ENCODE measurements around the gene CALHM2.

The CALHM2 gene

DNA sequence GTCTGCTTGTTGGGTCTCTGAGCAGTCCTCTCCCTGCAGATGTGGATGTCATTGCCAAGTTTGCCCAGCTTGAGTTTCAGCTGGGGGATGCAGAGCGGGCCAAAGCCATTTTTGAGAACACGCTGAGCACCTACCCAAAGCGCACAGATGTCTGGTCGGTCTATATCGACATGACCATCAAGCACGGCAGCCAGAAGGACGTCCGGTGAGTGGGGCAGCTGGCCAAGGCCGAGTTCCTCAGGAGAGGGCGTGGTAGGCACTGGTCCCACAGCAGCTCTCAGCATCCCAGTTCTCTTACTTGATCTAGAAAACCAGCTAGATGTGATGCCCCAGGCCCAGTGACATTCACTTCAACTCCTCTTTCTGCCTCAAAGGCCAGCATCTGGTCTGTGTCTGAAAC lies 7.7 kb downstream of the CALHM2 start:
- no peak overlapping the region for H3K4me3 ChIP-seq (ENCODE audit: low read depth, low read length)
- DNase-seq (ENCODE audit: low read depth): no peak
- no peak for TF ChIP-seq CTCF (conservative IDR thresholded peaks at IDR 0.05; ENCODE audit: low read depth, low read length)

DNA sequence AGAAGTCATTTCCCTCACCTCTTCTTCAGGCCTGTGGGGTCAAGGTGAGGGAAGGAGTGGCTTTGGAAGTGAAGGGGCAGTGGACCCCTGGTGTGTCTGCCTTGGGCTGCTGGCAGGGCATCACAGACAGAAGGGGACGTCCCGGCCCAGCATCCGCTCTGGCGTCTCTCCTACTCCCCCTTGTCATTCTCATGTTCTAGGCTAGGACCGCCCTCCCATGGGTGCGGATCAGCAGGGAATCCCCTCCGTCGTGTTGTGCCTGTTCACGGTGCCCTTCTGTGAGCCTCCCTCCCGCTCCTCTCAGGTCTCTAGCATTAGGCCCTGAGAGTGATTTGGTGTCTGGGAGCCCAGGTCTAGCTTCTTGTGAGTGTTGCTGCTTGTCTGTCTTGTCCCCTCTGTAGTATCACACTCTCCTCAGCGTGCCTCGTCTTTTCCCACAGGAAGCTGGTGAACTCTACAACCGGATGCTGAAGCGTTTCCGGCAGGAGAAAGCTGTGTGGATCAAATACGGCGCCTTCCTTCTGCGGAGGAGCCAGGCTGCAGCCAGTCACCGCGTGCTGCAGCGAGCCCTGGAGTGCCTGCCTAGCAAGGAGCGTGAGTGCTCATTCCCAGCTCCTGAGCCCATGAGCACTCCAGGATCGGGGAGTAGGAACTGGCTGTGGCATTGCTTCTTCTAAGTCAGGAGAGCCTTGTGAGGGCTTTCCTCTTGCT lies 8.5 kb downstream of the CALHM2 start:
- DNase-seq (ENCODE audit: low read depth): no peak
- no peak for TF ChIP-seq CTCF (conservative IDR thresholded peaks at IDR 0.05; ENCODE audit: low read depth, low read length)

GRCh38 chr10:103442031-103442461 lies 10.1 kb downstream of the CALHM2 start:
- peak; percentile 85 for DNase-seq (ENCODE audit: low read depth)

More for the DNA sequence above, 8.5 kb downstream of the CALHM2 start:
- no peak overlapping the region for H3K4me3 ChIP-seq (ENCODE audit: low read depth, low read length)

GRCh38 chr10:103441611-103442010 lies 10.6 kb downstream of the CALHM2 start:
- no peak for DNase-seq (ENCODE audit: low read depth)
- H3K4me3 ChIP-seq (ENCODE audit: low read depth, low read length): no peak overlapping the region
- TF ChIP-seq CTCF (conservative IDR thresholded peaks at IDR 0.05; ENCODE audit: low read depth, low read length): no peak

More at GRCh38 chr10:103442031-103442461, 10.1 kb downstream of the CALHM2 start:
- no peak overlapping the region for H3K4me3 ChIP-seq (ENCODE audit: low read depth, low read length)
- no peak for TF ChIP-seq CTCF (conservative IDR thresholded peaks at IDR 0.05; ENCODE audit: low read depth, low read length)

GRCh38 chr10:103441206-103441605 lies 11.0 kb downstream of the CALHM2 start:
- DNase-seq (ENCODE audit: low read depth): peak; percentile 25
- no peak overlapping the region for H3K4me3 ChIP-seq (ENCODE audit: low read depth, low read length)
- TF ChIP-seq CTCF (conservative IDR thresholded peaks at IDR 0.05; ENCODE audit: low read depth, low read length): no peak

- no peak for TF ChIP-seq CTCF (conservative IDR thresholded peaks at IDR 0.05; ENCODE audit: low read depth, low read length)
- H3K4me3 ChIP-seq (ENCODE audit: low read depth, low read length): no peak overlapping the region
- no peak for DNase-seq (ENCODE audit: low read depth)
Measured at GRCh38 chr10:103440416-103440815, 11.8 kb downstream of the CALHM2 start.

GRCh38 chr10:103439776-103440175 lies 12.4 kb downstream of the CALHM2 start:
- TF ChIP-seq CTCF (conservative IDR thresholded peaks at IDR 0.05; ENCODE audit: low read depth, low read length): no peak
- DNase-seq (ENCODE audit: low read depth): no peak
- H3K4me3 ChIP-seq (ENCODE audit: low read depth, low read length): no peak overlapping the region
